NCI-H1436 (cell line): ENCODE measurements around the gene DSG2.

Experiments used
- DNase-seq: peaks from one replicate; lab custom pipeline; 2025; lab: John Stamatoyannopoulos, UW

The DSG2 gene

GRCh38 chr18:31590570-31590969 is 92.6 kb downstream of the DSG2 start:
- no peak for DNase-seq

- DNase-seq = no peak
Measured at GRCh38 chr18:31591113-31591512, 93.1 kb downstream of the DSG2 start.

DNA sequence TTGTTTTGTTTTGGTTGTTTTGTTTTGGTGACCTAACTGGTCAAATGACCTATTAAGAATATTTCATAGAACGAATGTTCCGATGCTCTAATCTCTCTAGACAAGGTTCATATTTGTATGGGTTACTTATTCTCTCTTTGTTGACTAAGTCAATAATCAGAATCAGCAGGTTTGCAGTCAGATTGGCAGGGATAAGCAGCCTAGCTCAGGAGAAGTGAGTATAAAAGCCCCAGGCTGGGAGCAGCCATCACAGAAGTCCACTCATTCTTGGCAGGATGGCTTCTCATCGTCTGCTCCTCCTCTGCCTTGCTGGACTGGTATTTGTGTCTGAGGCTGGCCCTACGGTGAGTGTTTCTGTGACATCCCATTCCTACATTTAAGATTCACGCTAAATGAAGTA is 93.7 kb downstream of the DSG2 start, which contains the start of gene TTR:
TTR (plus strand) TSS at position 250 of the 400 bp plus-strand sequence; CDS start at position 276, 26 bp downstream.
- no peak for DNase-seq

DNA sequence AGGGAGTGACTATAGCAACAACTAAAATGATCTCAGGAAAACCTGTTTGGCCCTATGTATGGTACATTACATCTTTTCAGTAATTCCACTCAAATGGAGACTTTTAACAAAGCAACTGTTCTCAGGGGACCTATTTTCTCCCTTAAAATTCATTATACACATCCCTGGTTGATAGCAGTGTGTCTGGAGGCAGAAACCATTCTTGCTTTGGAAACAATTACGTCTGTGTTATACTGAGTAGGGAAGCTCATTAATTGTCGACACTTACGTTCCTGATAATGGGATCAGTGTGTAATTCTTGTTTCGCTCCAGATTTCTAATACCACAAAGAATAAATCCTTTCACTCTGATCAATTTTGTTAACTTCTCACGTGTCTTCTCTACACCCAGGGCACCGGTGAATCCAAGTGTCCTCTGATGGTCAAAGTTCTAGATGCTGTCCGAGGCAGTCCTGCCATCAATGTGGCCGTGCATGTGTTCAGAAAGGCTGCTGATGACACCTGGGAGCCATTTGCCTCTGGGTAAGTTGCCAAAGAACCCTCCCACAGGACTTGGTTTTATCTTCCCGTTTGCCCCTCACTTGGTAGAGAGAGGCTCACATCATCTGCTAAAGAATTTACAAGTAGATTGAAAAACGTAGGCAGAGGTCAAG is 94.7 kb downstream of the DSG2 start:
- no peak for DNase-seq

GRCh38 chr18:31595121-31595771 is 97.3 kb downstream of the DSG2 start:
- no peak for DNase-seq

DNA sequence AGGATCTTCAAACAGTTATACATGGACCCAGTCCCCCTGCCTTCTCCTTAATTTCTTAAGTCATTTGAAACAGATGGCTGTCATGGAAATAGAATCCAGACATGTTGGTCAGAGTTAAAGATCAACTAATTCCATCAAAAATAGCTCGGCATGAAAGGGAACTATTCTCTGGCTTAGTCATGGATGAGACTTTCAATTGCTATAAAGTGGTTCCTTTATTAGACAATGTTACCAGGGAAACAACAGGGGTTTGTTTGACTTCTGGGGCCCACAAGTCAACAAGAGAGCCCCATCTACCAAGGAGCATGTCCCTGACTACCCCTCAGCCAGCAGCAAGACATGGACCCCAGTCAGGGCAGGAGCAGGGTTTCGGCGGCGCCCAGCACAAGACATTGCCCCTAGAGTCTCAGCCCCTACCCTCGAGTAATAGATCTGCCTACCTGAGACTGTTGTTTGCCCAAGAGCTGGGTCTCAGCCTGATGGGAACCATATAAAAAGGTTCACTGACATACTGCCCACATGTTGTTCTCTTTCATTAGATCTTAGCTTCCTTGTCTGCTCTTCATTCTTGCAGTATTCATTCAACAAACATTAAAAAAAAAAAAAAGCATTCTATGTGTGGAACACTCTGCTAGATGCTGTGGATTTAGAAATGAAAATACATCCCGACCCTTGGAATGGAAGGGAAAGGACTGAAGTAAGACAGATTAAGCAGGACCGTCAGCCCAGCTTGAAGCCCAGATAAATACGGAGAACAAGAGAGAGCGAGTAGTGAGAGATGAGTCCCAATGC is 98.3 kb downstream of the DSG2 start:
- DNase-seq = no peak

DNA sequence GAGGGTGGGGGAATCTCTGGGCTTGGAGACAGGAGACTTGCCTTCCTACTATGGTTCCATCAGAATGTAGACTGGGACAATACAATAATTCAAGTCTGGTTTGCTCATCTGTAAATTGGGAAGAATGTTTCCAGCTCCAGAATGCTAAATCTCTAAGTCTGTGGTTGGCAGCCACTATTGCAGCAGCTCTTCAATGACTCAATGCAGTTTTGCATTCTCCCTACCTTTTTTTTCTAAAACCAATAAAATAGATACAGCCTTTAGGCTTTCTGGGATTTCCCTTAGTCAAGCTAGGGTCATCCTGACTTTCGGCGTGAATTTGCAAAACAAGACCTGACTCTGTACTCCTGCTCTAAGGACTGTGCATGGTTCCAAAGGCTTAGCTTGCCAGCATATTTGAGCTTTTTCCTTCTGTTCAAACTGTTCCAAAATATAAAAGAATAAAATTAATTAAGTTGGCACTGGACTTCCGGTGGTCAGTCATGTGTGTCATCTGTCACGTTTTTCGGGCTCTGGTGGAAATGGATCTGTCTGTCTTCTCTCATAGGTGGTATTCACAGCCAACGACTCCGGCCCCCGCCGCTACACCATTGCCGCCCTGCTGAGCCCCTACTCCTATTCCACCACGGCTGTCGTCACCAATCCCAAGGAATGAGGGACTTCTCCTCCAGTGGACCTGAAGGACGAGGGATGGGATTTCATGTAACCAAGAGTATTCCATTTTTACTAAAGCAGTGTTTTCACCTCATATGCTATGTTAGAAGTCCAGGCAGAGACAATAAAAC is 100.2 kb downstream of the DSG2 start:
- DNase-seq = no peak
